ENCODE results near the gene TEDC1.
"Not testable (repeated sequence)": the region's sequence is repeated elsewhere in the genome, so short reads cannot be mapped to it uniquely, and the experiment has no call there.

Gene TEDC1

GRCh38 chr14:105527826-105528585 is 37.0 kb downstream of the TEDC1 start:
- DNase-seq: peak; percentile 59

- no peak for DNase-seq
Measured at GRCh38 chr14:105528586-105529318, 37.7 kb downstream of the TEDC1 start.

- no peak for DNase-seq
Measured at GRCh38 chr14:105529319-105529568, 38.2 kb downstream of the TEDC1 start.

- no peak for DNase-seq
Measured at GRCh38 chr14:105529569-105530284, 38.7 kb downstream of the TEDC1 start.

- no peak for DNase-seq
Measured at GRCh38 chr14:105530285-105531087, 39.4 kb downstream of the TEDC1 start.

- DNase-seq: no peak
Measured at GRCh38 chr14:105531088-105531893, 40.2 kb downstream of the TEDC1 start.

- DNase-seq: no peak
Measured at GRCh38 chr14:105531894-105532623, 41.0 kb downstream of the TEDC1 start.

GRCh38 chr14:105532735-105533141 is 41.7 kb downstream of the TEDC1 start:
- DNase-seq: no peak

GRCh38 chr14:105533391-105533790 is 42.3 kb downstream of the TEDC1 start:
- DNase-seq: no peak

- DNase-seq: no peak
Measured at GRCh38 chr14:105533811-105534498, 42.9 kb downstream of the TEDC1 start.

- no peak for DNase-seq
Measured at GRCh38 chr14:105534586-105534985, 43.5 kb downstream of the TEDC1 start.

- no peak for DNase-seq
Measured at GRCh38 chr14:105536051-105536450, 45.0 kb downstream of the TEDC1 start.

GRCh38 chr14:105536691-105537579 is 45.9 kb downstream of the TEDC1 start:
- DNase-seq: no peak

GRCh38 chr14:105537580-105538474 is 46.8 kb downstream of the TEDC1 start:
- DNase-seq: peak; percentile 35

- DNase-seq: no peak
Measured at GRCh38 chr14:105538481-105539049, 47.5 kb downstream of the TEDC1 start.

- no peak for DNase-seq
Measured at GRCh38 chr14:105540811-105541210, 49.8 kb downstream of the TEDC1 start.

- no peak for DNase-seq
Measured at GRCh38 chr14:105541218-105541875, 50.3 kb downstream of the TEDC1 start.

- not testable (repeated sequence) for DNase-seq
Measured at GRCh38 chr14:105545676-105546075, 54.6 kb downstream of the TEDC1 start.
